SU-DHL-6 (cell line): ENCODE results near the gene SIK3.

Source experiments
- H2AFZ ChIP-seq: fragments of 200-600 bp; sonication (generic); 2 replicates; pipeline ENCODE4 v1.6.1; 2014; ENCODE audit warnings: low read depth, mild to moderate bottlenecking, moderate library complexity, mixed read lengths, antibody characterized with exemption, low read length; ENCODE audit not compliant: severe bottlenecking
- H3F3A ChIP-seq: fragments of 200-600 bp; shearing (Covaris generic); 2 replicates; pipeline ENCODE4 v1.6.0; 2016; ENCODE audit warnings: antibody characterized with exemption, mild to moderate bottlenecking; ENCODE audit not compliant: insufficient read depth
- H3K27ac ChIP-seq: fragments of 200-600 bp; sonication (generic); 2 replicates; pipeline ENCODE4 v1.5.1; 2016; ENCODE audit warnings: low read depth, mild to moderate bottlenecking, low read length, moderate library complexity, mixed read lengths
- H3K27me3 ChIP-seq: fragments of 200-600 bp; sonication (generic), shearing (Covaris generic); 2 replicates; pipeline ENCODE4 v1.6.0; 2014; ENCODE audit warnings: mild to moderate bottlenecking, low read length
- H3K36me3 ChIP-seq: fragments of 200-600 bp; sonication (generic); 2 replicates; pipeline ENCODE4 v1.6.1; 2014; ENCODE audit warnings: mild to moderate bottlenecking, low read length, mixed read lengths
- H3K4me2 ChIP-seq: fragments of 300-600, 200-600 bp; shearing (Covaris generic), sonication (generic); 2 replicates; pipeline ENCODE4 v1.6.0; 2014; ENCODE audit warnings: low read length, low read depth, mild to moderate bottlenecking; ENCODE audit not compliant: poor library complexity, severe bottlenecking
- H3K4me3 ChIP-seq: fragments of 200-600 bp; sonication (generic); 2 replicates; pipeline ENCODE4 v1.5.1; 2014; ENCODE audit warnings: antibody characterized with exemption, low read length, mild to moderate bottlenecking, mixed read lengths; ENCODE audit not compliant: insufficient read depth, poor library complexity, severe bottlenecking
- H3K79me2 ChIP-seq: fragments of 200-600 bp; sonication (generic); 2 replicates; pipeline ENCODE4 v1.6.1; 2014; ENCODE audit warnings: mild to moderate bottlenecking, low read length, moderate library complexity; ENCODE audit not compliant: insufficient read depth
- H3K9ac ChIP-seq: fragments of 200-600 bp; sonication (generic); 2 replicates; pipeline ENCODE4 v1.7.0; 2014; ENCODE audit warnings: mild to moderate bottlenecking, low read length
- H3K9me2 ChIP-seq: fragments of 200-600 bp; sonication (generic); replicated peaks from 2 replicates; pipeline ENCODE4 v1.6.1; 2014; ENCODE audit warnings: low read length; ENCODE audit not compliant: insufficient read depth
- H3K9me3 ChIP-seq: fragments of 200-600 bp; sonication (generic); 2 replicates; pipeline ENCODE4 v1.6.1; 2014; ENCODE audit warnings: low read length, mixed read lengths; ENCODE audit not compliant: insufficient read depth
- H4K20me1 ChIP-seq: fragments of 200-600 bp; sonication (generic); 2 replicates; pipeline ENCODE4 v1.6.1; 2014; ENCODE audit warnings: low read depth, mild to moderate bottlenecking, antibody characterized with exemption, low read length, moderate library complexity, mixed read lengths
- EZH2phosphoT487 ChIP-seq: fragments of 200-600 bp; sonication (generic), shearing (Covaris generic); conservative IDR thresholded peaks from 2 replicates; pipeline ENCODE4 v1.6.1; 2018; ENCODE audit warnings: mild to moderate bottlenecking, antibody characterized with exemption, low read length, moderate library complexity, mixed read lengths
- TF ChIP-seq, protein P1 (sequence below): fragments of 200-600 bp; sonication (generic); IDR thresholded peaks from one replicate; pipeline ENCODE4 v1.5.1; 2017; ENCODE audit warnings: antibody characterized with exemption, mild to moderate bottlenecking, low read length, moderate library complexity; ENCODE audit not compliant: insufficient read depth, poor library complexity, severe bottlenecking

Gene SIK3

DNA sequence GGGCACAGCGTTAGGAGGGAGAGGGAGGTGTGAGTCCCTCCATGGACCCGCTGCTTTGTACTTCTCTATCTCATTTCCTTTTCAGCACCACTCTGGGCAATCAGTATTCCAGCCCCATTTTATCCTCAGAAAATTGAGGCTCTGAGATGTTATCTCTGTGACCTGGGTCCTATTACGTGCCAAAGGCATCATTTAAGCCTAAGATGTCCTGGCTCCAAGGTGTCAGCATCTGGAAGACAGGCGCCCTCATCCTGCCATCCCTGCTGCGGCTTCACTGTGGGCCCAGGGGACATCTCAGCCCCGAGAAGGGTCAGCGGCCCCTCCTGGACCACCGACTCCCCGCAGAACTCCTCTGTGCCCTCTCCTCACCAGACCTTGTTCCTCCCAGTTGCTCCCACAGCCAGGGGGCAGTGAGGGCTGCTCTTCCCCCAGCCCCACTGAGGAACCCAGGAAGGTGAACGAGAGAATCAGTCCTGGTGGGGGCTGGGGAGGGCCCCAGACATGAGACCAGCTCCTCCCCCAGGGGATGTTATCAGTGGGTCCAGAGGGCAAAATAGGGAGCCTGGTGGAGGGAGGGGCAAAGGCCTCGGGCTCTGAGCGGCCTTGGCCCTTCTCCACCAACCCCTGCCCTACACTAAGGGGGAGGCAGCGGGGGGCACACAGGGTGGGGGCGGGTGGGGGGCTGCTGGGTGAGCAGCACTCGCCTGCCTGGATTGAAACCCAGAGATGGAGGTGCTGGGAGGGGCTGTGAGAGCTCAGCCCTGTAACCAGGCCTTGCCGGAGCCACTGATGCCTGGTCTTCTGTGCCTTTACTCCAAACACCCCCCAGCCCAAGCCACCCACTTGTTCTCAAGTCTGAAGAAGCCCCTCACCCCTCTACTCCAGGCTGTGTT is 269.4 kb downstream of the SIK3 start:
- Histone ChIP-seq H2AFZ (no peak overlapping the region), H3F3A (no peaks in the 10 kb centered on the region), H4K20me1 (no peaks in the 10 kb centered on the region), H3K27ac (no peak overlapping the region), H3K79me2 (no peaks in the 10 kb centered on the region), H3K9ac (no peak overlapping the region), H3K4me3 (no peak overlapping the region), H3K9me2 (no peaks in the 10 kb centered on the region), H3K9me3 (no peaks in the 10 kb centered on the region), H3K27me3 (no peaks in the 10 kb centered on the region), H3K4me2 (no peak overlapping the region), H3K36me3 (no peaks in the 10 kb centered on the region)
- TF ChIP-seq EZH2phosphoT487: no peak
- TF ChIP-seq, protein P1, sequence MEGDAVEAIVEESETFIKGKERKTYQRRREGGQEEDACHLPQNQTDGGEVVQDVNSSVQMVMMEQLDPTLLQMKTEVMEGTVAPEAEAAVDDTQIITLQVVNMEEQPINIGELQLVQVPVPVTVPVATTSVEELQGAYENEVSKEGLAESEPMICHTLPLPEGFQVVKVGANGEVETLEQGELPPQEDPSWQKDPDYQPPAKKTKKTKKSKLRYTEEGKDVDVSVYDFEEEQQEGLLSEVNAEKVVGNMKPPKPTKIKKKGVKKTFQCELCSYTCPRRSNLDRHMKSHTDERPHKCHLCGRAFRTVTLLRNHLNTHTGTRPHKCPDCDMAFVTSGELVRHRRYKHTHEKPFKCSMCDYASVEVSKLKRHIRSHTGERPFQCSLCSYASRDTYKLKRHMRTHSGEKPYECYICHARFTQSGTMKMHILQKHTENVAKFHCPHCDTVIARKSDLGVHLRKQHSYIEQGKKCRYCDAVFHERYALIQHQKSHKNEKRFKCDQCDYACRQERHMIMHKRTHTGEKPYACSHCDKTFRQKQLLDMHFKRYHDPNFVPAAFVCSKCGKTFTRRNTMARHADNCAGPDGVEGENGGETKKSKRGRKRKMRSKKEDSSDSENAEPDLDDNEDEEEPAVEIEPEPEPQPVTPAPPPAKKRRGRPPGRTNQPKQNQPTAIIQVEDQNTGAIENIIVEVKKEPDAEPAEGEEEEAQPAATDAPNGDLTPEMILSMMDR: no peak

DNA sequence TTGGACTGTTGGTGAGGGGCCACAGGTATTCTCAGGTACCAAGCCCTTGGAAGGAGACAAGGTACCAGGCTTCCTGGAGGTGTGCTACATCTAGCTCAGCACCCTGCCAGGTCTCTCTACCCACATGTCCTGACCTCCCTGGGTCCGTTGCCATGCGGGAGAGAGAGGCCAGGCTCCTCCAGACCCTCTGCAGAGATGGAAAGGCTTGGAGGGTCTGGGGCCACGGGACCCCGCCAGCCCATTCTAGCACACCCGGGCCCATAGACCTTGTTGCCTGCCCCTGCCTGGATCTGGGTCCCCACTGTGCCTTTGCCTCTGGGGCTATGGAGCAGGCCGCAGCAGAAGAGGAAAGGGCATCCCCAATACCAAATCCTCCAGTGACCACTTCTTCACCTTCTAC is 270.8 kb downstream of the SIK3 start:
- Histone ChIP-seq H3K27ac (no peak overlapping the region), H3K9me2 (no peaks in the 10 kb centered on the region), H3K36me3 (no peaks in the 10 kb centered on the region), H3K9me3 (no peaks in the 10 kb centered on the region), H3K9ac (no peak overlapping the region), H4K20me1 (no peaks in the 10 kb centered on the region), H3F3A (no peaks in the 10 kb centered on the region), H3K27me3 (no peaks in the 10 kb centered on the region), H3K4me3 (no peak overlapping the region), H2AFZ (no peak overlapping the region), H3K79me2 (no peaks in the 10 kb centered on the region), H3K4me2 (no peak overlapping the region)
- TF ChIP-seq, protein P1: no peak
- TF ChIP-seq EZH2phosphoT487: no peak

DNA sequence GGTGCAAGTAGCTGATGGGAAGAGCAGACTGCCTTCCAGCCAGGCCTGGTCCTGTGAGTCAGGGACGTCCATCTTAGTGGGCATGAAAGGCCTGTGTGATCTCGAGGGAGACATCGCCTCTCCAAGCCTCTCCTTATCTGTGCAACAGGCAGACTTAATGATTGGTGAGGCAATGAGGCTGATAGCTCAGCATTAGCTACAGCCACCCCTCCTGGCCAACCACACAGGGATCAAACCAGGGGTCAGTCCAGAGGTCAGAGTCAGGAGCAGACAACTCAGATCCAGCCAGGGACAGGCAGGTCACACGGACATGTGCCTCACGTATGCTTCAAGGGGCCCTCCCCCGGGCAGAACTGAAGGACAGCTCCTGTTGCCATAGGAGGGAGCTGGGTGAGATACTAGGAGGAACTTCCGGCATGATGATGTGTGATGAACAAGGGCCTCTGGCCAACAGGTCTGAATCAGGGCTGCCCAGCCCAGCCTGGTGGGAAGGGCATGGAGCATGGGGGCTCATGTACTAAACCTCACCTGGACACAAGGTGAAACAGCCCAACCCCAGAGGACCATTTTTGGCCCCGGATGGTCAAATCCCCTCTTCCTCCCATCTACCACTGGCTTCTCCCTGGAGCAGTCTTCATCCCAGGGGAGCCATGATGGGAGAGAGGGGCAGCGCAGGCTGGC is 271.3 kb downstream of the SIK3 start:
- Histone ChIP-seq H3K4me2 (no peak overlapping the region), H4K20me1 (no peaks in the 10 kb centered on the region), H3K27ac (no peak overlapping the region), H3K9me2 (no peaks in the 10 kb centered on the region), H3K27me3 (no peaks in the 10 kb centered on the region), H3K9me3 (no peaks in the 10 kb centered on the region), H3F3A (no peaks in the 10 kb centered on the region), H2AFZ (no peak overlapping the region), H3K36me3 (no peaks in the 10 kb centered on the region), H3K4me3 (no peak overlapping the region), H3K79me2 (no peaks in the 10 kb centered on the region), H3K9ac (no peak overlapping the region)
- TF ChIP-seq, protein P1: no peak
- no peak for TF ChIP-seq EZH2phosphoT487
